HG03097 (cell line): ENCODE measurements around the gene CEMIP2.
A peak's percentile ranks its signal among the peaks of the same experiment; 100 is the strongest.
"Not testable (repeated sequence)": the region's sequence is repeated elsewhere in the genome, so short reads cannot be mapped to it uniquely, and the experiment has no call there.

Experiments used
- ATAC-seq: cut with Tn5 transposase; IDR thresholded peaks from one replicate; pipeline ENCODE4 v1.9.1; 2021; ENCODE audit not compliant: unreplicated experiment, low FRiP score

Gene CEMIP2

GRCh38 chr9:71768388-71769174 lies at the start of gene CEMIP2:
Gene CEMIP2, minus strand, starts transcription at chr9:71768513. Its CDS starts 18,140 bp downstream, at chr9:71750373.
- peak; percentile 62 for ATAC-seq

- ATAC-seq, result no peak
Observed at GRCh38 chr9:71816916-71817451, 48.7 kb upstream of the CEMIP2 start.

- ATAC-seq, result no peak
Observed at GRCh38 chr9:71814815-71815214, 46.5 kb upstream of the CEMIP2 start.

DNA sequence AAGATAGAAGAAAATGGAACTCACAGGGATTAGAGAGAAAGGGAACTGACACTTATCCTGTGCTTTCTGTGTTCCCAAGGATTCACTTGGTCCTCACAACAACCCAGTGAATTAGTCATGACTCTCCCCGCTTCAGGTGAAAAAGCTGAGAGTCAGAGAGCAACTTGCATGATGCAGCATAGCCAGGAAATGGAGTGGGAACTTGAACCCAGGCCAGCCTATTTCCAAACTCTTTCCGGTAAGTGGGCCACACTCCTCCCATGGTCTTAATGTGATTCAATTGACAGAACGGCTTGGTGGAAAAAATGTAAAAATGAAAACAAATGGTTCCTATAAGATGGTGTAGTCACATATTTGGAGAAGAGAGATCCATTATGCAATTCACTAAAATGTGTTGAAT lies 45.9 kb upstream of the CEMIP2 start:
- ATAC-seq, result no peak

- no peak for ATAC-seq
Observed at GRCh38 chr9:71812385-71812784, 44.1 kb upstream of the CEMIP2 start.

DNA sequence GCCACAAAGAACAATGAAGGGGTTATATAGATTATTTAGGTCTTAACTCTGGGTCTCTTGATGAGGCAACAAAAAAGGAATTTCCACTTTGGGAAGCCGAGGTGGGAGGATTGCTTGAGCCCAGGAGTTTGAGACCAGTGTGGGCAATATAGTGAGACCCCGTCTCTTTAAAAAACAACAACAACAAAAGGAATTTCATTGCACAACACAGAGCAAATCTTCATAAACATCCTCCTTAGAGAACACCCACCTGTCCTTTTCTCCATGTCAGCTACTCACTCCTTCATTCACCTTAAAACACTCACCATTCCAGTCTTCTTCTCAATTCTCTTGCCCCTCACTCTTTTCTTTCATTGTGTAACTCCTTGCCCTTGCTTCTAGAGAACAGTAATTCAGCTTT lies 39.8 kb upstream of the CEMIP2 start:
- ATAC-seq, result no peak

DNA sequence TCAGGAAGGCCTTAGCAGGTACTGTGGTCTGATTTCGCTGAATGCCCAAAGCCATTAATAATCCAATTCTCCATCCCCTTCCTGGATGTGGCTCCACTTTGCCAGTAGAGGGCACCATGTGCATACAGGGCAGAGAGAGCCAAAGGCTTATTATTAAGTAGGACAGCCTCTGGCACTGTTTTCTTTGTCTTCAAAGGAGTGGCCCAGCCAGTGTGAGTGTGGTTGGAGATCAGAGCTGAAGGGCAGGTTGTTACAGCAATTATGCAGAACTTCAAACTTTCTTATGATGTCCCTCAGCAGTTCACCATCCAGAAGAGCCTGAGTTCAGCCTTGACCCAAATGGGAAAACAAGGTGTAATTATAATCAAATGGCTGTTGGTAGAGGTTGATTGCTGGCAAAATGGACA lies 38.6 kb upstream of the CEMIP2 start:
- ATAC-seq, result peak; percentile 89

DNA sequence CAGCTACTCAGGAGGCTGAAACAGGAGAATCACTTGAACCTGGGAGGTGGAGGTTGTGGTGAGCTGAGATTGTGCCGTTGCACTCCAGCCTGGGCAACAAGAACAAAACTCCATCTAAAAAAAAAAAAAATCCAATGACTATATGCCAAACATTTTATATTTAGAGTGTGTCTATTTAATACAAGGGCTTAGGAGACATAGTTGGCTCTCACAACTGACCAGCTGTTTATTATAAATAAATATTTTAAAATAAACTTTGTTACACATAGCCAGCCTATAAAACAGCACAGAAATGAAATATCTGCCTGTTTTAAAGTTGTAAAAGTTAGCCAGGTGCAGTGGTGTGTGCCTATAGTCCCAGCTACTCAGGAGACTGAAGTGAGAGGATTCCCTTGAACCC lies 36.8 kb upstream of the CEMIP2 start:
- ATAC-seq, result not testable (repeated sequence)

- no peak for ATAC-seq
Observed at GRCh38 chr9:71801826-71802225, 33.5 kb upstream of the CEMIP2 start.

DNA sequence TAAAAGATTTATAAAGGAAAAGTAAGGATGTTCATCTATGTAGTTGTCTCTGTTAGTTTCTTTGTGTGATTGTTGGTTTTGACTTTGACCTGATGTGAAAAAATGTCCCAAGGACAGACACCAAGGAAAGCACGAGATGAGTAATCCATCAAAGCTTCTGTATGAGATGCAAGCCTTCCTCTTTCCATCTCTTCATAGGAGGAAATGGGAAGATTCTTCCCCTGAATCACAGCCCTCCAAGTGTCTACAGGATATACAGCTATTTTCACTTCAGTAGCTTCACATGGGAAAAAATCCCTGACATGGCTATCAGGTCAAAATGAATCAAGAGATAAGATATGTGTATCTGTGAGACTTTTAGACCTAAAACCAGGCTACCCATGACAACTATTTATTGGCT lies 29.0 kb upstream of the CEMIP2 start:
- no peak for ATAC-seq

- ATAC-seq, result no peak
Observed at GRCh38 chr9:71796100-71796767, 27.9 kb upstream of the CEMIP2 start.

GRCh38 chr9:71795097-71795813 lies 26.9 kb upstream of the CEMIP2 start:
- peak; percentile 89 for ATAC-seq

GRCh38 chr9:71793386-71794105 lies 25.2 kb upstream of the CEMIP2 start:
- ATAC-seq, result peak; percentile 38

DNA sequence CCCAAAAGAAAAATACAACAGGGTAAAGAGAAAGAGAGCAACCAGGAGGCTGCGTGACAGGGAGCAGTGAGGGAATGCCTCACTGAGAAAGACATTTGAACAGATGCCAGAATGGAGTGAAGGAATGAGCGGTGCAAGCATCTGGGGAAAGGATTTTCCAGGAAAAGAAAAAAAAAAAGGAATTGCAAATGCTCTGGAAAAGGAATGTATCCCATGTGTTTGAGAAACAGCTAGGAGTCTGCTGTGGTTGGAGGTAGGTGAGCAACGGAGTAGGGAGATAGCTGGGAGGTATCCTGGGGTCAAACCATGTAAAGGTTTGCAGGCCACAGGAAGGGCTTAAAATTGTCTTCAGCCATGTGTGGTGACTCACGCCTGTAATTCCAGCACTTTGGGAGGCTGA lies 23.6 kb upstream of the CEMIP2 start:
- no peak for ATAC-seq

DNA sequence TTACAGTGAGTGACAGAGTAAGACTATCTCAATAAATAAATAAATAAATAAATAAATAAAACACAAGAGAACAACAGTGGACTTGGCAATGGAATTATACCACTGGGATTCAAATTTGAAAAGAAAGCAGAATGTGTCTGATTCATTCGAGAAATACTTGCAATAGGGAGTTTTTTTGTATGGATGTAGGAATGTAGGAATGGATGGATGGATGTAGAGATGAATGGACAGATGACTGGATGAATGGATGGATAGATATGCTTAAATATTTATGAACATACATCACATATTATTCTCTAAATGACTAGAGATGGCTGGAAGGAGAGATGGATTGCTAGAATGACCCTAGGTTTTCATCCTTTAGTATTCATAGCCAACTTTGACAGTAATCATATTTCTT lies 22.0 kb upstream of the CEMIP2 start:
- no peak for ATAC-seq

DNA sequence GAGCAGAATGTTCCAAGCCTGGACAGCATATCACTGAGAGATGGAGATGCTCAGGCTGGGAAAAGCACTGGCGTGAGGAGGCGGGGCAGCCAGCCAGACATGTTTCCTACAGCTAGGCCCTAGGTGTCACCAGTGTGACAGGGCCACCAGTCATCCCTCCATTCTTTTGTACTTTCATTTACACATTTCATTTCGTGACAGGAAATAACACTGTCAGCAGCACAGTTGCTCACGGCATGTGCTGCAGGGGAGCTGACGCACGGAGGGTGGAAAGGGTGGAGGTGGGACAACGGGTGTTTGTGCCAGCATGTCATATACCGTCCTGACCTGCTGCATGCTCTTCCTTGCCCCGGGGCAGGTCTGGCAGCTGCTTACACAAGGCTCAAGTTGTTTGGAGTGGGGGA lies 14.8 kb upstream of the CEMIP2 start:
- ATAC-seq, result peak; percentile 74

DNA sequence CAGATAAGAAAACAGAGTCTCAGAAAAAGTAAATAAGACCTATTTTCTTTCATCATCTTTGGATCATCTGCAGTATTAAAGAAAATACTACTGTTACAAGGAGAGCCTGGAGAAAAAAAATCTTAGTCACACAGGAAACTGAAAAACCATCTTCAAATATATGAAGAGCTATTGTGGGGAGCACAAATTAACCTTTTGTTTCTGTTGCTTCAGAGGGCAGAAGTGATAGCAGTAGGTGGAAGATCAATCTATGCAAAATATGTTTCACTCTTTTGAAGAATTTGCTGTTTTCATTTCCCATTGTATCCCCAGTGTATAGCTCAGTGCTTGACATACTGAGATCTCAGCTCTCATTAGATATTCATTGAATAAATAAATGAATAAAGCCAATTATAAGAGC lies 13.1 kb upstream of the CEMIP2 start:
- peak; percentile 61 for ATAC-seq

DNA sequence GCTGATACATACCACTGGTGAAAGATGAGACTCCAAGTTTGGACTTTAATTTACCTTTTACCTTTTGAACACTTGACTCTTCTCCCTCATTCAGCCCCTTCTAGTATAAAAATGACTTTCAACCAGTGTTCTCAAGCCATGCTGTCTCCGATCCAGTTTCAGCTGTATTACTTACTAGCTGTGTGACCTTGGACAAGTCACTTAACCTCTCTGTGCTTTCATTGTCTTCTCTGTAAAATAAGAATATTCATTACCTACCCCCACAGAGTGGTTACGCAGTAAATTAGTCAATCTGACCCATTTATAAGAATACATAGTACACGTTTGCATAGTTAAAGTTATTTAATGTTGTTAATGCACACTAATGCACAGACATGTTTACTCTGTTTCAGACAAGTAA lies 12.6 kb upstream of the CEMIP2 start:
- no peak for ATAC-seq

DNA sequence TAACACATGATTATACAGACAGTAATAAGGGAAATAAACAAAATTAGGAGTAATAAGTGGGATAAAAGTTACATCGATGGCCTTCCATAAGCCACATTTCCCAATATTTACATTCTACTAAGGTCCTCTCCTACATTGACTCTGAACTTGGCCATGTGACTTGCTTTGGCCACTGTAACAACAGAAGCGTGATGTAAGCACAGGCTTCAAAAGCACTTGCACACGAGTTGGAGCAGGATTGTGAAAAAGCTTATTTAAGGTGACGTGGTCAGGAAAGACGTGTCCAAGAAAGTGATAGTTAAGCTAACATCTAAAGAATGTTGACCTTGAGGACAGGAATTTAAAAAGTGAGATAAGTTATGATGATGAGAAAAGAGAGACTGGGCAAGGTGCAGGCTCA lies 9.8 kb upstream of the CEMIP2 start:
- no peak for ATAC-seq

- ATAC-seq, result peak; percentile 66
Observed at GRCh38 chr9:71774920-71775319, 6.6 kb upstream of the CEMIP2 start.

GRCh38 chr9:71772726-71773125 lies 4.4 kb upstream of the CEMIP2 start:
- no peak for ATAC-seq
